GM18498 (cell line): ENCODE measurements around the gene CACNA1A.
"Not testable (repeated sequence)": the region's sequence is repeated elsewhere in the genome, so short reads cannot be mapped to it uniquely, and the experiment has no call there.

Experiments used
- ATAC-seq: cut with Tn5 transposase; IDR thresholded peaks from one replicate; pipeline ENCODE4 v1.9.1; 2021; ENCODE audit warnings: mild to moderate bottlenecking, moderate library complexity; ENCODE audit not compliant: unreplicated experiment

Gene CACNA1A

DNA sequence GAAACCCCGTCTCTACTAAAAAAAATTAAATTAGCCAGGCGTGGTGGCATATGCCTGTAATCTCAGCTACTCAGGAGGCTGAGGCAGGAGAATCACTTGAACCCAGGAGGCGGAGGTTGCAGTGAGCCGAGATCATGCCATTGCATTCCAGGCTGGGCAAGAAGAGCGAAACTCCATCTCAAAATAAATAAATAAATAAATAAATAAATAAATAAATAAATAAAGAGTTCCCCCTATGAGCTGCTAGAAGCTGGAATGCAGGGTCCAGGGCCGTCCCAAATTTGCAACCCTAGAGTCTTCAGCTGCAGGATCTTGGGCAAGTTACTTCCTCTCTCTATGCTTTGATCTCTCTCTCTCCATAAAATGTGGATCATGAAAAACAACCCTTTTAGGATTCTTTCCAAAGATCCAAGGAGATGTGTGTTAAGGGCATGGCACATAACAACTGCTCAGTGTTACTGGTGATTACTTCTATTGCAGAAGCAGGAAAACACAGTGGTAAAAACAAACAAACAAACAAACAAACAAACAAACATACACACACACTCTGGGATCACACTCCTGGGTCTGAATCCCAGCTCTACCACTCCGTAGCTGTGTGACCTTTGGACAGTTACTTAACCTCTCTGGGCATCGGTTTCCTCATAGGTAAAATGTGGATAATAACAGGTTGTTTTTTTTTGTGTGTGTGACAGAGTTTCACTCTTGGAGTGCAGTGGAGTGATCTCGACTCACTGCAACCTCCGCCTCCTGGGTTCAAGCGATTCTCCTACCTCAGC, 78.8 kb downstream of the CACNA1A start:
- ATAC-seq: no peak

DNA sequence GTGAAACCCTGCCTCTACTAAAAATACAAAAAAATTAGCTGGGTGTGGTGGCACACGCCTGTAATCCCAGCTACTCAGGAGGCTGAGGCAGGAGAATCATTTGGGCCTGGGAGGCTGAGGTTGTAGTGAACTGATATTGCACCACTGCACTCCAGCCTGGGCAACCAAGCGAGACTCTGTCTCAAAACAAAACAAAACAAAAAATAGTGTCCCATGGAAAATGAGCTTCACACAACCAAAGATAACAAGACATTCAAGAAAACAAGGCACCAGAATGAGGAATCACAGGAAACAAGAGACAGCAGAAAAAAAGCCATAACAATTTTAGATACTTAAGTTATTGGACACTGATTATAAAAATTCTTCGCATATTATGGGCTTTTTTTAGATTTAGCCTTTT, 80.4 kb downstream of the CACNA1A start:
- not testable (repeated sequence) for ATAC-seq

DNA sequence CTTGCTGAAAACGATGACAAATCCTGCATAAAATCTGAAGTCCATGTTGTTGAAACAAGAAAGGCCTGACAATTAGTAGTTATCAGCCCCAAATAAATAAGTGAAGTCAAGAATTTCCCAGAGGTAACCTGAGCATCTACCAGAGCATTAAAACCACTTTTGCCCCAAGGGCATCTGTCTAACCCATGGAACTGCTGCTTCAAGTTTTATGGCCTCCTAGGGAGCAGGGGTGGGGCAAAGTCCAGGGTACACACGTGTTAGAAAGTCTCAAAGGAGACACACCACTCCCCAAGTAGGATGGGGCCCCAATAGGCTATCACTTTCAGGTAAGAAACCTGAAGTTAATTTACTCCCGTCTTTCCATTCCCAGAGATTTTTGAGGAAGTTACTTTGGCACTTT, 81.1 kb downstream of the CACNA1A start:
- no peak for ATAC-seq

DNA sequence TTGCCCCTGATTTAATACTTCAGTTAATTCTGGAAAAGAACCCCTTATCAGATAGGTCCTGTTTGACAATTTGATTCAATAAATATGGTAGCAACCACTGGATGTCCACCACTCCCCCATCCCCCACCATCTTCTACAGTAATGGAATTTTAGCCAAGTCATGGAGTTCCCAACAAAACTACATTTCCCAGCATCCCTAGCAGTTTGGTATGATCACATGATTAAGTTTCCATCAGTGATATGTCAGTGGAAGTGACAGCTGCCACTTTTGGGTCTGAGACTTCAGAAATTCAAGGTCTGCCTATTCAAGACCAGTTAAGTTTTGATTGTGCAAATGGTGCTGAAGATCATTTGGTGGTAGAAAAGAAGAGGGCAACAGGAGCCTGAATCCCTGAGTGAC, 85.5 kb downstream of the CACNA1A start:
- no peak for ATAC-seq

DNA sequence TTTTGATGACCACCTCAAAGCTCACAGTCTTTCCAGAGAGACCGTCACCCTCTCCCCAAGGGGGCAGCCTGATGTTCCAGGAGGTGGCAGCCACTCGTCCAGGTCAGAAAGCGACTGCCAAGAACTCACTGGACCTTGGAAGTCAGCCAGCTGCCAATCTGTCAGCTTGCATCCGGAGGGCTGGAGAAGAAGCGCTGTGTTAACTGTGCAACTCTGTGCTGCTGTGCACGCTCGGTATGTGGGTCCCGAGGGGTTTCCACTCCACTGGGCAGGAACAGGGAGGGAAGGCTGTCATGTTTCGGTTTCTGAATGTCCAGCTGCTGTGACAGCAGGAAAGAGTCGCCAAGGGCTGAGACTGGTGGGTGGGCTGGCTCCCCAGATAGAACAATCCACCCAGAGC, 89.2 kb downstream of the CACNA1A start:
- ATAC-seq: no peak

DNA sequence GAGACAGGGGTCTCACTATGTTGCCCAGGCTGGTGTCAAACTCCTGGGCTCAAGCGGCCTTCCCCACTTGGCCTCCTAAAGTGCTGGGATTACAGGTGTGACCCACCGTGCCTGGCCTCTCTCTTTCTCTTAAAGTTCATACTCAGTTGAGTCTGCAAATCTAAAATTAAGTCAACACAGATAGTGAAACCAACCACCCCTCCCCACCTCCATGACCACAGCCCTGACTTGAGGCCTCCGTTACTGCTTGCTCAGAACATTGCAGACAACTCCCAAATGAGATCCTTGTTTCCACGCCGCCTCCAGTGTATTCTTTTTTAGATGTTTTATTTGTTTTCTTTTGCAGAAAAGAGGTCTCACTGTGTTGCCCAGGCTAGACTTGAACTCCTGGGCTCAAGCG, 94.4 kb downstream of the CACNA1A start:
- ATAC-seq: no peak

DNA sequence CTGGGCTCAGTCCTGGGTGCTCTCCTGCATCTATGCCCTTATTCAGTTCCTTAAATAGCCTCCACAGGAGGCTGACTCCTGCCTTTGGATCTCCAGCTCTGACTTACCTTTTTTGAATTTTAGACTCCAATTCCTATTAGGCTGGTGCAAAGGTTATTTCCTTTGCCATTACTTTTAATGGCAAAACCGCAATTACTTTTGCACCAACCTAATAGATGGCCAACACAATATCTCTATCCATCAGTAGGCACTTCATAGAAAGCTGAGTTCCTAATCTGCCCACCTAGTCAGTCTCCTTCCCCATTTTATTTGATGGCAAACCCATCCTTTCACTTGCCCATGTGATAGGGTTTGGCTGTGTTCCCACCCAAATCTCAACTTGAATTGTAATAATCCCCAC, 95.3 kb downstream of the CACNA1A start:
- ATAC-seq: no peak

DNA sequence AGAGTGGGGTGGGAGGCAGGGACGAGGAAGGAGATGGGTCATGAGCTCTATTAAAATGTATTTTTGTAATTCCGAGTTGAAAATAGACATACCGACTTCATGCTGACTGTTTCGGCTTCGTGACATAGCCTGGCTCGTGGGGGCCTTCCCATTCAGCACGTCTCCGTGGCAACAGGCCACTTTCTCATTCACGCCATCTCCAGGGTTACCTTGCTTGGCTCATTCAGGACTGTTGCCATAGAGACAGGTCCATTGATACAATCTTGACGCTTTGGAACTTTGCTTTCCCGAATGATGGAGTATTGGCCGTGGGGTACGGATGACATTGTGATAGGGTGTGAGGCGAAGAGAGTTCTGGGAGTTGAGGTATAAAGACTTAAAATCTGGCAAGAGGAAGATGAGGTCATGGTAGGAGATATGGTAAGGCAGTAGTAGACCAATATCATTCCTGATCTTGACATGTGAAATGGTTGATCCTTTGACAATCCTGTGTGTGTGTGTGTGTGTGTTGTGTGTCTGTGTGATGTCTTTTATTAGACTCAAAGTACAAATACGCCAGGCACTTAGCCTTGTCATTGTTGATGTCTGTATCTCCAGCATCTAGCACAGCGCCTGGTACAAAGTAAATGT, 97.3 kb downstream of the CACNA1A start:
- ATAC-seq: no peak

DNA sequence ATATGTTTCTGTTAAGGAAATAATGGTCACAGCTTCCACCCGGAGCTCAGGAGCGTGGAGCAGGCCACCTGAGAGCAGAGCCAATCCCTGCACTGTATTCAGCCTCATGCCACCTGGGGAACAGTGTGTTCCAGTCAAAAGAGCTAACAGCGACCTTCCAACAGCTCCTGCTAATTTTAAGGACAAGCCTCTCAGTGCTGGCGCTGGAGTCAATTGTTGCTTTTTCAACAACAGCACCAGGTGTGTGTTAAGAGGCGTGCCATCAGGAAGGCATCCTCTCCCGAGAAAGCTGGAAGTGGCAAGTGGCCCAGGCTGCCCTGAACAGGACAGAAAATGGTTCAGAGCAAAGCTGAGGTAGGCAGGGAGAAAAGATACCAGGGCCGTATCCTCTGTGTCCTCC, 102.0 kb downstream of the CACNA1A start:
- no peak for ATAC-seq

DNA sequence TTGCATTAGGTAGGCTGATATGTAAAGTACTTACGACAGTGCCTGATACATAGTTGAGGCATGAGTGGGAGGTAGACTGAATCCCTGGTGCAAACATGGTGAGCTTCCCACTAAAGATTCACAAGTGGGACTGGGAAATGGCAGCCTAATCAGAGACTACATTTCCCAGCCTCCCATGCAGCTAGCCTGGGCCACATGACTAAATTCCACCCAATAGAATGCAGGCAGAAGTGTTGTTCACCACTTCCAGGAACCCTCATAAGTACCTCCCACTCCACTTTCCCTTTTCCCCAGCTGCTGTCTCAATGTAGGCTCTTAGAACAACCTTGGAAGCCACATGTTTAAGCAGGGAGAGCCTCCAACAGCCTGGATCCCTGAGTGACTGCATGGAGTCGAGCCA, 104.9 kb downstream of the CACNA1A start:
- no peak for ATAC-seq

DNA sequence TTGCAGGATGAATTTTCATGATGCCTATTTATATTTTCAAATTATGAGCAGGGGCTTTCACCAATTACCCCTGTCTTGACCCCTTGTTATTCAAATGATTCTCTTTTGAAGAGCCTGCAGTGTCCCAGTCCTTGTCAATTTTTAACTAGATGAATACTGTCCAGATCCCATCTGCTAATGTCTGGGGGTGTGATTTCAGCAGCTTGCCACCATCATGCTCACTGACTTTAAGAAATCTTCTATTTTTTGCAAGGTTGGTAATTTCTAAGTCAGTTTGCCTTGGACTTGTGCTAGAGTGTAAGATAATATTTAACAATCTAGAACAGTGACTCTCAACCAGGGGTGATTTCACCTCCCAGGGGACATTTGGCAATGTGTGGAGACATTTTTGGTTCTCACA, 106.0 kb downstream of the CACNA1A start:
- no peak for ATAC-seq

DNA sequence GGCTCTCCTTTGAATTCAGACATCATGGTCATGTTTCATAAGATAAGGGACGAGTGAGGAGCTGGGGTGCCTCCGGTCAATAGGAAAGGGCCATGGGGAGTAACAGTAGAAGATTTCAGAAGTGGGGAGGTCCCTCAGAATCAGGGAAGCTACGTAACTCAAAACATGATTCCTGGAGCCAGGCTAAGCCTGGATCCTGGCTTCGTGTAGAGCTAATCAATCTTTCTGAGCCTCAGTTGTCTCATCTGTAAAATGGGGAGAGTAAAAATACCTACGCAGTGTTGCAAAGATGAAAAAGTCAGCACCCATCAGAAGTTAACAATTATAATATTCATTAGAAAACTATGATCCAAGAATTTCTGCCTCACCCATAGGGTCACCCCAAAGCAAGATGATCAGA, 106.5 kb downstream of the CACNA1A start:
- no peak for ATAC-seq

DNA sequence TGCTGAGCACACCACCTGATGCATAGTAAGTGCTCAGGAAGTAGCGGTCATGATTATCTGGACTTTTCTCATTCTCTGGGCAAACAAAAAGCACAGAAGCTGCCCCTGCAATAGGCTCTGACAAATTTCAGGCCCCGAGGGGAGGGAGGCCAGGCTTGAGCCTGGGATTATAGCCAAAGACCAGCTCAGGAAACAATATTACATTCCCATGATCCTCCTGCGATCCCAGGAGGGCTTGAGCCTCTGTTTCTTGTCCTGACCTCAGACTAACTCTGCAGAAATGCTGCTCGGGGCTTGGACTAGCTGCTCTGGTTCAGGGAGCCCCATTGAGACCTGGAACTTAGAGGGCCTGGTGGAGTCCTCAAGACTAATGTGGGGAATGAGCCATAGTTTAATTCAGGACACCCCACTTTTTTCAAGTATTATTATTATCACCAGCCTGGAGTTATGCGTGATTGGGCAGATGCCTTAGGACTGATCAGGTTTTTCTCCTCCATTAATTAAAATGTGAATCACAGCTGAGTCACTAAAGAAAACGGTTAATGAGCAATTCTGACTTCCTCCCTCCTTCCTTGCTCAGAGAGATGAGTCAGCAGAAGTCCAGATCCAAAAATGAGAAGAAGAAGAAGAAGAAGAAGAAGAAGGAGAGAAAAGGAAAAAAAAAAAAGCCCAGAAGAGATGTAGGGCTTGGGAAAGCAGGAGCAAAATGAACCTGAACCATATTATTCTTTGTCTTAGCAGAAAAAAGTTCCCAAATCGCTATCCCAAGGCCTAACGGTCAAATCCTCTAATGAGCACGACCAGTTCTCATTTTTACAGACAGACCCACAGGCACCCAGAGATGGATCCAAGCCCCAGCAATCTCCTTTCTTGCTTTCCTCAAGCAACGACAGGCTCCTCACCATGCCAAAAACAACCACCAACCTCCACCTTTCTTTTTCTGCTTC, 107.2 kb downstream of the CACNA1A start:
- no peak for ATAC-seq

DNA sequence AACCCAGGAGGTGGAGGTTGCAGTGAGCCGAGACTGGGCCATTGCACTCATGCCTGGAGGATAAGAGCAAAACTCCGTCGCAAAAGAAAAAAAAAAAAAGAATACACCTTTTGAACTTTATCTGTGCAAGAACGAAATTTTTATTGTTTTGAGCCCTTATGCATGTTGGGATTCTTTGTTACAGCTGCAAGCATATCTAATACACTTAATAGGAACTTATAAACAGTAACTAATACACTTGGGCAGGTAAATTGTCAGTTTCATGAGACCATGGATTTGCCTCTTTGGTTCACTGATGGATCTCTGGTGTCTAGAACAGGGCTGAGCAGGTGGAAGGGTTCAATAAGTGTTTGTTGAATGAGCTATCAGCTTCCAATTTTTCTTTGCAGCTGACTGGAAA, 108.1 kb downstream of the CACNA1A start:
- no peak for ATAC-seq

DNA sequence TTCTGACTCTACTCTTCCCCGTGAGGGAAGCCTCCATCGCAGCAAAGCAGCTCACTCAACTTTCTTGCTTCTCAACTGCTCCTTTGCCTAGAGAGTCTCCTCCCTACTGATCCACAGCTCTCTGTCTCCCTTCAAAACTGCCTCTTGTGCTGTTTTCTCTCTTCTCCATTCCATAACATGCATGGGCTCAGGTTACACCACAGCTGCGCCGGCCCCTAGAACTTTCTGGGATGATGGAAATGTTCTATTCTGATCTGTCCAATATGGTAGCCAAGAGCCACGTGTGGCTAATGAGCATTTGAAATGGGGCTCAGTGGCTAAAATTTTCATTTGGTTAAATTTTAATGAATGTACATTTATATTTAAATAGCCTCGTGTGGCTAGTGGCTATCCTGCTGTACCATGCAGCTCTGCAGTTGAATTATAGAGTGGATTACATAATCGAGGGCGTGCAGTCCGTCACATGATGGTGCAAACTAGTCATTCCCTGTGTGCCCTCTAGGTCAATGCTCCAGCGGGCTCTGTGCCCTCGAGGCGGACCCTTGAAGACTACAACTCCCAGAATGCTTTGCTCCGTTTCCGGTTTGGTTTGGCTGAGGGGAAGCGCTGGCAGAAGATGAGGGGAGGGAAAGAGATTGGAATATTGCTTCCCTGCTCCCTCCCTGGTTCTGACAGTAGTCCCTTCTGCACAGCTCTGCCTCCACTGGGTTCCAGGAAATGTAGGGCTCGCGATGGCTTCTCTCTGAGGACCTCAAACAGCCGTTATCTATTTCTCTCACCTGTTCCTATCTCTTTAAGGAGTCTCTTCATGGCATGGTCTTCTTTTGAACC, 109.8 kb downstream of the CACNA1A start:
- no peak for ATAC-seq

DNA sequence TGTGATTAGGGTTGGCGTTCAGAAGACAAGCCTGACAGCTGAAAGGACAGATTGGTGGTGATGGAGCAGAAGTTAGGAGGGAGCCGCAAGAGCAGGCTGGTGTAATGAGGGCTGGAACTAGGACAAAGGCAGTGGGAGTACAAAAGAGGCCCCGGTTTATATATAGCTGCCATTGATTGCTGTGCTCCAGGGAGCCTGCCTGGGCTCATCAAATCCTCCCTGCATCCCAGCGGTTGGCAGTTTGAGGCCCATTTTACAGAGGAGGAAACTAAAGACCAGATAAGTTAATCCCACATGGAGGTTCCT, 123.7 kb downstream of the CACNA1A start:
- no peak for ATAC-seq

DNA sequence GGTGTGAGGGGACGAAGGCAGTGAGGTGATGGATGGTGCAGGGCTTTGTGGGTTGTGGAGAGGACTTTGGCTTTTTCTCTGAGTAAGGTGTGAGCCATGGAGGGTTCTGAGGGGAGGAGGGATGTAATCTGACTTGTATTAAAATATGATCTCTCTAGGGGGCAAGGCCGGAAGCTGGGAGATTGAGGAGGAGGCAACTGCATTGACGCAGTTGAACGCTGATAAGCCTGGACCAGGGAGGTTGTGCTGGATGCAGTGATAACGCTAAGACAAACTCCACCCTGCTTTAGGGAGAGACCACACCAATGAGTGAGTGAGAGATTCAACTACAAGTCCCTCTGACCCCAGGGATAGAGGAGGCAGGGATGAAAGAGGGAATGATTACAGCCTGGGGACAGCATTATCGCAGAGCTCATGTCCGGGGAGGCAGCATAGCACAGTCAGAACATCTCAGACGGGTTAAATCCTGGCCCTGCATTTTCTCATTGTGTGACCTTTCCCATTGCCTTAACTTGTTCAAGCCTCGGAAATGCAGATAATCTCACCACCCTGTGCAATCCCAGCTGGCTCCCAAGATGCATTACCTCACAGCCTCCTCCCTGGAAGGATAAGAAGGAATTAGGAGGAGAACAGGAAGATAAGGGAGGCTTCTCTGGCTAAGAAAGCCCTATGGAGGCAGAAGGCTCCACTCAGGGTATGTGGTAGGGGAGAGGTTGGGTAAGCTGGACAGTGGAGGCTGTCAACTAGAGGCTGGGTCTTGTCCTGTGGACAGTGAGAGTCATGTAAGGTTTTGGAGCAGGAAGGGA, 124.2 kb downstream of the CACNA1A start:
- ATAC-seq: no peak

DNA sequence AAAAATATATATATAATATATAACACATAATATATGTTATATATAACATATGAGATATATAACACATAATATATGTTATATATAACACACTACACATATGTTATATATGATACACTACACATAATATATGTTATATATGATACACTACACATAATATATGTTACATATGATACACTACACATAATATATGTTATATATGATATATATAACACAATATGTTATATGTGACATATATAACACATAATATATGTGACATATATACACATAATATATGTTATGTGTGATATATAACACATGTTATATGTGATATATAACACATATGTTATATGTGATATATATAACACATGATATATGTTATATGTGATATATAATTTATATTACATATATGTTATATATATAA, 129.7 kb downstream of the CACNA1A start:
- ATAC-seq: no peak

DNA sequence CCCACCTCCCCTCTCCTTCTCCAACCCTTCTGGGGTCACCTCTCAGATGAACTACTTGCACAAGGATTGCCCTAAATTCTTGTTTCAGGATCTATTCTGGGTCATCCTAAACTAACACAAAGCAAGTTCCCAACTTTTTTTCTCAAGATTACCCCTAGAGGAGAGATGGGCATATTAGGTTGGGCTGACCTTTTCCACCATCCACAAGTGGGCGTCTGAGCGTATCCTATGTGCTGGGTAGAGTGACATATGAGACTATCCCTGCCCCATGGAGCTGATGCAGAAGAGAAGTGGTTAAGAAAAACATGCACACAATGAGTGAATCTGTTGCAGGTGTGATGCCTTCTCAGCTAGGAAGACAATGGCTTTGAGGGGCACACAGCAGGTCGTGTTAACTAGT, 132.7 kb downstream of the CACNA1A start:
- no peak for ATAC-seq

DNA sequence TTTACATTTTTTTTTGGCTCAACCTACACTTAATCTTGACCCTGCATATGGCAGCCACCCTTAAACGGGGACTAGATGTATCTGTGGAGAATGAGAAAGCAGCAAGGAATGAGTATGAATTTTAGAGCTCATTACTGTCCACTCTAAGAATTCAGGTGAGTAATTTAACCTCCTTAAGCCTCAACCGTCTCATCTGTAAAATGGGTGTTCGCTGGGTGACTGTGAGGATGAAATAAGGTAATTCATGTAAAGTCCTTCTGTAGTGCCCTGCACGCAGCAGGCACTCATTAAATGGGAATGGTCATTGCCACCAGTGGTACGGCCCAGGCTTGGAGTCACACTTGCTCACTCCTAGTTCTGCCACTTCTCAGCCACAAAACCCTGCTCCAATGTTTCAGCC, 135.3 kb downstream of the CACNA1A start:
- ATAC-seq: no peak
